Upper lobe of left lung (tissue), 4 donors: ENCODE data around the gene EPHB4.

Experiments used
- CTCF ChIP-seq, 6 experiments: fragments of 450-650 bp in 4 of 6; fragments of 200-600 bp in 2 of 6; sonication (generic) in 2 of 6; IDR thresholded peaks; one replicate each; pipeline ENCODE4 v1.5.1; 2016 to 2019; ENCODE audit warnings: antibody characterized with exemption in 6 of 6
- POLR2A ChIP-seq, 4 donors: fragments of 450-650 bp; IDR thresholded peaks; one replicate each; pipeline ENCODE4 v1.5.1; 2016 to 2017; ENCODE audit warnings: antibody characterized with exemption in 4 of 4, mild to moderate bottlenecking in 2 of 4
- POLR2AphosphoS5 ChIP-seq, 2 donors: sonication (generic); formaldehyde crosslinking; IDR thresholded peaks; one replicate each; pipeline ENCODE4 v1.5.1; 2017; ENCODE audit warnings: antibody characterized with exemption in 2 of 2

DNA sequence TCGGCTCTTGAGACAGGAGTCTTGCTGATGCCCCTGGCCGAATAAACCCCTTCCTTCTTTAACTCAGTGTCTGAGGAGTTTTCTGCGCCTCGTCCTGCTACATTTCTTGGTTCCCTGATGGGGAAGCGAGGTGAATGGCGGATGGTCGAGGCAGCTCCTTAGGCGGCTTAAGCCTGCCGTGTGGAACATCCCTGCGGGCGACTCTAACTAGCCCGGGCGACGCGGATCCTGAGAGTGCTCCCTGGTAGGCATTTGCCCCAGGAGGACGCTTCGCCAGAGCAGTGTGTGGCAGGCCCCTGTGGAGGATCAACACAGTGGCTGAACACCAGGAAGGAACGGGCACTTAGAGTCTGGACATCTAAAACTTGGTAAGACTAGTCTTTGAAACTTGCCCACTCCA, 12.0 kb upstream of the EPHB4 start:
- no peak for TF ChIP-seq CTCF (IDR thresholded peaks at IDR 0.05)
- no peak for TF ChIP-seq POLR2AphosphoS5 (IDR thresholded peaks at IDR 0.05)
- no peak for TF ChIP-seq POLR2A (IDR thresholded peaks at IDR 0.05)
